Hematopoietic multipotent progenitor cell treated with erythropoietin and hydrocortisone succinate and interleukin-3 and kit ligand, for 15 days (in vitro differentiated cells): ENCODE data around the gene SHANK1.
"Not testable (repeated sequence)": the region's sequence is repeated elsewhere in the genome, so short reads cannot be mapped to it uniquely, and the experiment has no call there.

ENCODE experiments used
- DNase-seq: peaks from one replicate; pipeline ENCODE4 v3.0.0-alpha.2; 2015; ENCODE audit warnings: low spot score

SHANK1 gene

DNA sequence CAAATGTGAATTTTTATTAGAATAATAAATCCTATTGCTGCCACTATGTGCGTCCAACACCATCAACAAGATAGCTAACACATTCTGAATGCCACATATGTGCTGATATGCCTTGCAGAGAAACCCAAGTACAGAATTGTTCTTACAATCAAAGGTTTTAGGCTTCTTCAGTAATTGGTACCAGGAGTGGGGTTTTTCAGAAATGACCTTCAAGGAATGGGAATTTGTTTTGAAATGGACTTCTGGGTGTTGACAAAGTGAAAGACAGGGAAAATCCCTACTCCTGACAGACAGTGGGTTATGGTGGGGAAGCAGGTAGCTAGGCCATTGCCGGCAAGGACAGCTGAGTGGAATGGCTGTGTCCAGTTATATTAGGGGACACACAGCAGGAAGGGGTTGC, 85.6 kb downstream of the SHANK1 start:
- no peak for DNase-seq

DNA sequence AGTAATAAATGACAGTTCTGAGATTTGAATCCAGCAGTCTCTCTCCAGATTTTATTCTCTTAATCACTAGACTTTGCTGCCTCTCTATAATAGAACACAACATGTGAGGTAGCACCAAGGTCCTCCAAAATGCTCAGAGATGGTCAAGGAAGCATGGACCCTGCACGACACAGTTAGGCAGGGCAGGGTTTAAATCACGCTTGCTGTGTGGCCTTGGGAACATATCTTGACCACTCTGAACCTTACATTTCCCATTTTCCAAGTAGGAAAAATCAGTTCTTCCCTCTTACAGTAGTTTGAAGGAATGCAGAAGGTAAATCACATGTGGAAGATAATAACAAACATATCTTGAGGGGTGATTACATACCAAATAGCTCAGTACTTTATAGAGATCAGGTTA, 86.2 kb downstream of the SHANK1 start:
- no peak for DNase-seq

- no peak for DNase-seq
These were observed 87.3 kb downstream of the SHANK1 start for GRCh38 chr19:50632151-50632835.

DNA sequence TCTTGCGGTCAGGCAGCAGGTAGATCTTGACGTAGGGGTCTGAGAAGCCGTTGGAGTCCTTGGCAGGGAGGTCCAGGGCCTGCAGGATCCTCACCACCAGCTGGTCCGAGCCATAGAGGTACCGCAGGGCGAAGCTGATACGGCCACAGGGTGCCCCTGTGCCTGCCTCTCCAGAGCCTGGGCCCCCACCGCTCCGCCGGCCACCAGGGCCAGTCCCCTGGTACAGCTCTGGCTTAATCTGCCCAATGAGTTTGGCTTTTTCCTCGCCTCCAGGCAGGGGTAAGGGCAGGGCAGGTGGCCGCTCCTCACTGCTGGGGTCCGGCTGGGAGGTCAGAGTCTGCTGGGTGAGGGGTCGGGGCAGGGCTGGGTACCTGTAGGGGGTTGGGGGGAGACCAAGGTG, 89.8 kb downstream of the SHANK1 start:
- no peak for DNase-seq

- no peak for DNase-seq
These were observed 90.4 kb downstream of the SHANK1 start for GRCh38 chr19:50629194-50629593.

DNA sequence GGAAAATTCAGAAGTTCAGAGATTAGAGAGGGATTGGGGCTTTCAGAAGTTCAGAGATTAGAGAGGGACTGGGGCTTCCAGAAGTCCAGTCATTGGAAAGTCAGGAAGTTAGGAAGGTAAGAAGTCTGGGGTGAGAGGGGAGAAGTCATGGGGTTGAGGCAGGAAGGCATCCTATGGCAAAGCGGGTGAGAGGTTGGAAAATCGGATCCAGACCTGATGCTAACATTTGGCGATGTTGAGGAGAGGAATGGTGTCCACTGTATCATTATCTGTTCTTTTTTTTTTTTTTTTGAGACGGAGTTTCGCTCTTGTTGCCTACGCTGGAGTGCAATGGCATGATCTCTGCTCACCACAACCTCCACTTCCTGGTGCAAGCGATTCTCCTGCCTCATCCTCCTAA, 91.1 kb downstream of the SHANK1 start:
- no peak for DNase-seq

- no peak for DNase-seq
These were observed 91.5 kb downstream of the SHANK1 start for GRCh38 chr19:50628146-50628545.

DNA sequence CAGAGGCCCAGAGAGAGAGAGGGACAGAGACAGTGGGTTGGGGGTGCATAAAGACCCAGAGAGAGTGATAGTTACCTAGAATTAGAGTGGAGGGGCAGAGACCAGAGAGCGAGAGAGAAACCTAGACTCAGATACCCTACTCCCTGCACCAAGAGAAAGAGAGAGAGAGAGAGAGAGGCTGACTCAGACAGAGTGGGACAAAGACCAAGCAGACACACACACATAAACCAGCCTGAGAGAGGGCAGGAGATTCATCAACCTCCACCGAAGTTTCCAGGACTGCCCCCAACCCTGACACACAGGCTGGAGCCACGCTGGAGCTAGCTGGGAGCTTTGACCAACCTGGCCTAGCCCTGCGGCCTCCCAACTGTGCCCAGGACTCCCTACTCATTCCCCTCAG, 92.8 kb downstream of the SHANK1 start:
- DNase-seq = no peak

- DNase-seq = no peak
These were observed 93.6 kb downstream of the SHANK1 start for GRCh38 chr19:50626011-50626410.

GRCh38 chr19:50624949-50625600, 94.5 kb downstream of the SHANK1 start:
- no peak for DNase-seq

- DNase-seq = not testable (repeated sequence)
These were observed 99.2 kb downstream of the SHANK1 start for GRCh38 chr19:50620394-50620906.

DNA sequence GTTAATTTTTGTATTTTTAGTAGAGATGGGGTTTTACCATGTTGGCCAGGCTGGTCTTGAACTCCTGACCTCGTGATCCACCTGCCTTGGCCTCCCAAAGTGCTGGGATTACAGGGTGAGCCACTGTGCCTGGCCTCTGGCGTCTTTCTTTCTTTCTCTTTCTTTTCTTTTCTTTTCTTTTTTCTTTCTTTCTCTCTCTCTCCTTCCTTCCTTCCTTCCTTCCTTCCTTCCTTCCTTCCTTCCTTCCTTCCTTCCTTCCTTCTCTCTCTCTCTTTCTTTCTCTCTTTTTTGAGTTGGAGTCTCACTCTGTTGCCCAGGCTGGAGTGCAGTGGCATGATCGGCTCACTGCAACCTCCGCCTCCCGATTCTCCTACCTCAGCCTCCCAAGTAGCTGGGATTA, 100.4 kb downstream of the SHANK1 start:
- DNase-seq = not testable (repeated sequence)

- DNase-seq = not testable (repeated sequence)
These were observed 101.2 kb downstream of the SHANK1 start for GRCh38 chr19:50618379-50618778.

DNA sequence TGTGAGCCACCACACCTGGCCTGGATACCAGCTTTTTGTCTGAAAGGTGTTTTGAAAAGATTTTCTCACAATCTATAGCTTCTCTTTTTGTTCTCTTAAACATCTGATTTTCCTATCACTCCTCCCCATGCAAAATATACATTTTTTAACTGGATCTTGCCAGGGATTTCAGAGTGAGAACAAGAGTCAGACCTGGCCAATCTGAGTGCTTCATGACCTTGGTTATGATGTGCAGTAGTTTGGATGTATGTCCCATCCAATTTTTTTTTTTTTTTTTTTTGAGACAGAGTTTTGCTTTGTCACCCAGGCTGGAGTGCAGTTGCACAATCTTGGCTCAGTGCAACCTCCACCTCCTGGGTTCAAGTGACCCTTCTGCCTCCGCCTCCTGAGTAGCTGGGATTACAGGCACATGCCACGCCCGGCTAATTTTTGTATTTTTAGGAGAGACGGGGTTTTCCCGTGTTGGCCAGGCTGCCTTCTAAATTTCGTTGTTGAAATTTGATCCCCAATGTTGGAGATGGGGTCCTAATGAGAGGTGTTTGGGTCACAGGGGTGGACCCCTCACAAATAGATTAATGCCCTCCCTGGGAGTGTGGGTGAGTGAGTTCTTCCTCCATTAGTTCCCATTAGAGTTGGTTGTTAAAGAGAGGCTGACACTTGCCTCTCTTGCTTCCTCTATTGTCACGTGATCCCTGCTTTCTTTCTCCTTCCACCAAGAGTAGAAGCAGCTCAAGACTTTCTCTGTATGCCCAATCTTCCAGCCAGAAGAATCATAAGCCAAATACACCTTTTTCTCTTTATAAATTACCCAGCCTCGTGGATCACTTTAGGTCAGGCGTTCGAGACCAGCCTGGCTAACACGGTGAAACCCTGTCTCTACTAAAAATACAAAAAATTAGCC, 106.8 kb downstream of the SHANK1 start:
- DNase-seq = not testable (repeated sequence)
